ENCODE results near the gene CCNL1. TPM values are rescaled to one million over a fixed set of nuclear protein-coding genes. Genes with fewer than 3 reads are reported as not detected.

CCNL1 gene
- total and polyA plus RNA-seq, 2 of the 8 experiments (the other 6 are each of a cell fraction or from before 2014, with no cell fraction given): 64.5 to 68.6 TPM

- H3K4me3 ChIP-seq (ENCODE audit: extremely low read depth in 1 of 4, insufficient read depth in 2 of 4, low read depth in 3 of 4, low read length in 4 of 4): no peak overlapping the region
- H4K20me1 ChIP-seq (replicated peaks in 1 of 2; ENCODE audit: control insufficient read depth in 1 of 2, insufficient read depth in 2 of 2, low read length in 2 of 2): no peaks in the 10 kb centered on the region
- H3K4me1 ChIP-seq (replicated peaks in 1 of 4; ENCODE audit: control insufficient read depth in 3 of 4, insufficient read depth in 4 of 4, low read length in 3 of 4): peaks cover 5 to 15% (median 9%) of the 10 kb centered on the region in 4 experiments; a peak in 6 of 7 replicates
- TF ChIP-seq BACH1 (IDR thresholded peaks at IDR 0.05; ENCODE audit: low read length) (no peak), CREB1 (IDR thresholded peaks at IDR 0.05) (no peak), CHD1 (IDR thresholded peaks at IDR 0.05; ENCODE audit: low read depth, low read length) (no peak), NANOG (IDR thresholded peaks at IDR 0.05; ENCODE audit: insufficient read depth, low read depth, low read length, poor library complexity, severe bottlenecking) (no peak), JUND (IDR thresholded peaks at IDR 0.05; ENCODE audit: low read length) (no peak)
- H2BK5ac ChIP-seq (ENCODE audit: low read depth, low read length): no peak overlapping the region
- no peaks in the 10 kb centered on the region; the same call in 1 of the 2 replicates for H3K23me2 ChIP-seq (ENCODE audit: low read depth, low read length)
- H2AFZ ChIP-seq (ENCODE audit: low read length): no peak overlapping the region
- no peak for FAIRE-seq
- POLR2A ChIA-PET (ENCODE audit: partially characterized antibody): interaction anchor here (1.0 to 1.3 kb wide), 3 partner anchors 12 to 25 kb away, joined by 4 to 5 read pairs (median 5); no protein-coding TSS in a partner anchor
- no peak overlapping the region for H3K4ac ChIP-seq (replicated peaks; ENCODE audit: insufficient read length, low read depth, low read length)
- no peak overlapping the region for H2BK120ac ChIP-seq (replicated peaks; ENCODE audit: low read depth, low read length)
- no peak overlapping the region for H3K4me2 ChIP-seq (ENCODE audit: insufficient read depth in 1 of 2, low read depth in 2 of 2, low read length in 2 of 2)
- H3K79me2 ChIP-seq (ENCODE audit: control insufficient read depth in 1 of 2, insufficient read depth in 2 of 2, low read length in 2 of 2): no peaks in the 10 kb centered on the region
- no peak overlapping the region for H4K8ac ChIP-seq (ENCODE audit: extremely low read depth, insufficient read depth, low read length)
- no peak overlapping the region for H2BK15ac ChIP-seq (ENCODE audit: low read length)
- no peak overlapping the region for H2BK20ac ChIP-seq (ENCODE audit: low read length)
- no peak overlapping the region for H3K27ac ChIP-seq (ENCODE audit: low read depth, low read length)
- no peak overlapping the region for H3K9ac ChIP-seq (replicated peaks in 1 of 4; ENCODE audit: extremely low read depth in 1 of 4, low read depth in 3 of 4, low read length in 3 of 4)
- WGBS, 2 experiments (ENCODE audit: extremely low coverage in 1 of 2, insufficient coverage in 1 of 2, insufficient read length in 1 of 2, insufficient replicate concordance in 2 of 2, low coverage in 1 of 2, low lambda C conversion rate in 2 of 2, missing lambda C conversion rate in 1 of 2): 76% methylated on average over 5 of the region's 5 CpGs; no CpG with 5 or more reads in 1 of the 2 experiments
- H4K5ac ChIP-seq (ENCODE audit: insufficient read length, low read depth, low read length): no peak overlapping the region
- no peak overlapping the region for H3K56ac ChIP-seq (replicated peaks; ENCODE audit: insufficient read length, low read depth, low read length)
- H2AK5ac ChIP-seq (ENCODE audit: low read depth, low read length): no peak overlapping the region
- no peak overlapping the region for H3K14ac ChIP-seq (ENCODE audit: insufficient read length)
- H3K9me3 ChIP-seq (ENCODE audit: insufficient read depth in 2 of 2, low read depth in 1 of 2, low read length in 1 of 2): no peaks in the 10 kb centered on the region
- H3K36me3 ChIP-seq (ENCODE audit: control insufficient read depth in 2 of 4, insufficient read depth in 4 of 4, low read length in 3 of 4): no peaks in the 10 kb centered on the region
- no peak for DNase-seq (ENCODE audit: low read depth in 1 of 2, low spot score in 2 of 2)
- no peak overlapping the region for H3K18ac ChIP-seq (ENCODE audit: extremely low read depth, low read length)
- H3K23ac ChIP-seq (ENCODE audit: insufficient read length): no peak overlapping the region
- CTCF ChIA-PET (ENCODE audit: partially characterized antibody): interaction anchor here (0.8 to 36.5 kb wide), 9 partner anchors 10 to 981 kb away, joined by 3 to 1014 read pairs (median 4); no protein-coding TSS in a partner anchor
- H3K79me1 ChIP-seq (ENCODE audit: low read depth, low read length): no peaks in the 10 kb centered on the region
- H3K27me3 ChIP-seq (replicated peaks in 1 of 4; ENCODE audit: control insufficient read depth in 3 of 4, extremely low read depth in 1 of 4, insufficient read depth in 3 of 4, low read length in 3 of 4): no peaks in the 10 kb centered on the region; a peak in 2 of 7 replicates
- no peak overlapping the region for H4K91ac ChIP-seq (replicated peaks; ENCODE audit: insufficient read length, low read length)
- no peak overlapping the region for H2BK12ac ChIP-seq (ENCODE audit: low read depth, low read length)
These were observed 28.1 kb downstream of the CCNL1 start for GRCh38 chr3:157131861-157132260.
